ENCODE data around the gene CLDN14.
"Not testable (repeated sequence)": the region's sequence is repeated elsewhere in the genome, so short reads cannot be mapped to it uniquely, and the experiment has no call there.

The CLDN14 gene

DNA sequence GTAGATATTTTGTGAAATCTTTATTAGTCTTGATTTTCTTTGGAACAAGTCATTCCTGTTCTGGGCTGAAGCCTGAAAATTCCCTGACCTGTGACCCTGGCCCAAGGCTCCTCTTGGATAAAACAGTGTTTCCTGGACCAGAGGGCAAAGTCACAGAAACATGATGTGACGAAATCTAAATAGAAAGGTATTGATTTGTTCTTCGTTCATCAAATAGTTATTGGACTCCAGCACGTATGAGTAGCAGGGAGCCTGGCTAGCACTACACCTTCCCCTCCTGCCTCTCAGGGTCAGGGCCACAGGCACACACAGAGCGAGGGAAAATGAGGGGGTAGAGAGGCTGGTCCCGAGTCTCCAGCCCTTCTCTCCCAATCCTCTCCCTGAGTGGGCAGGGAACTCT is 1.7 kb upstream of the CLDN14 start:
- no peak for DNase-seq (ENCODE audit: extremely low spot score)
- ChIA-PET CTCF (no interaction called here), POLR2A (no interaction called here)
- TF ChIP-seq SP1 (IDR thresholded peaks at IDR 0.05) (no peak), NFRKB (IDR thresholded peaks at IDR 0.05) (no peak)

DNA sequence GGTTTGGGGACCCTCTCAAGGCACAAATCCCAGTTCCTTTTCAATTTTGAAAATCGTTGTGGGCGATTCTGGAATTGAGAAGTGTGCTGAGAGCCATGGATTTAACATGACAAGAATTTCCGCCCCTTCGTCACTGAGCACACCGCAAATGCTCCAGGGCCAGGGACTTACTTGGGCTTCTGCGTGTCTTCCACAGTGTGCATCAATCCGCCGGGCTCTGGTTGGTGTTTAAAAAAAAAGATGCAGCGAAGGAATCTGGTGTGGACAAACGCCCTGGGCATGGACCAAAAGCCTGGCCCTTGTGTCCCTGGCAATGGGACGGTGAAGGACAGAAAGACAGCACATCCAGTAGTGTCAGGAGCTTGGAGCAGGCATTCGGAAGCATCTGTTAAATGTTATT is 696 bp upstream of the CLDN14 start:
- DNase-seq (ENCODE audit: extremely low spot score): no peak
- no peak for TF ChIP-seq SUZ12 (IDR thresholded peaks at IDR 0.05)
- TF ChIP-seq FOXK2 (IDR thresholded peaks at IDR 0.05): no peak
- no peak for TF ChIP-seq ARNT (IDR thresholded peaks at IDR 0.05)
- TF ChIP-seq ELF4 (IDR thresholded peaks at IDR 0.05): no peak
- TF ChIP-seq NFRKB (IDR thresholded peaks at IDR 0.05): no peak
- TF ChIP-seq ZNF384 (IDR thresholded peaks at IDR 0.05): no peak
- no peak for TF ChIP-seq BHLHE40 (IDR thresholded peaks at IDR 0.05; ENCODE audit: borderline replicate concordance)
- TF ChIP-seq L3MBTL2 (conservative IDR thresholded peaks at IDR 0.05): no peak
- CTCF ChIA-PET: no interaction called here
- POLR2A ChIA-PET: no interaction called here

DNA sequence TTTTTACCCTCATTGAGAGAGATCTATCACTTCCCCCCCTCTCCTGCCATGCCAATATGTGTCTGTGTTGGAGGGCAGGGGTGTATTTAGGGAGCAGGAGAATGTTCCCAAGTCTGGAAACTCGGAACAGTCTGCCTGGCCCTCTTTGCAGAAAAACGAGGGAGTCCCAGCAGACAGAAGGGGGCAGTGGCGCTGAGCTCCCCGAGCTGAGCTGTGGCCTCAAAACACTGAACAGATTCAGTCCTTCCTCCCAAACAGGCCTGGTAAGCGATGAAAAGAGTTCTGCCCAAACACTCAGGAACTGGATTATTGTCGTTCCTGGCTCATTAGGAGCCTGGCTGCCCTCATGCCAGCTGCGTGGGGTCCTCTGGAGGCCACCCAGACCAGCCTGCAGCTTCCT is 981 bp downstream of the CLDN14 start:
- DNase-seq (ENCODE audit: extremely low spot score): no peak
- CTCF ChIA-PET: interaction anchor here (0.8 kb wide), 1 partner anchor 26 kb away, joined by 4 read pairs; no protein-coding TSS in a partner anchor
- TF ChIP-seq NFRKB (IDR thresholded peaks at IDR 0.05): no peak
- no peak for TF ChIP-seq ARNT (IDR thresholded peaks at IDR 0.05)
- TF ChIP-seq FOXA1 (IDR thresholded peaks at IDR 0.05): no peak
- TF ChIP-seq ELF4 (IDR thresholded peaks at IDR 0.05): no peak
- TF ChIP-seq SUZ12 (IDR thresholded peaks at IDR 0.05): no peak
- TF ChIP-seq PKNOX1 (IDR thresholded peaks at IDR 0.05): no peak
- TF ChIP-seq HDGF (IDR thresholded peaks at IDR 0.05; ENCODE audit: borderline replicate concordance): no peak
- no peak for TF ChIP-seq BHLHE40 (IDR thresholded peaks at IDR 0.05; ENCODE audit: borderline replicate concordance)
- TF ChIP-seq L3MBTL2 (conservative IDR thresholded peaks at IDR 0.05): no peak
- TF ChIP-seq SP1 (IDR thresholded peaks at IDR 0.05): no peak
- no peak for TF ChIP-seq LEF1 (IDR thresholded peaks at IDR 0.05; ENCODE audit: borderline replicate concordance)
- no peak for TF ChIP-seq TARDBP (IDR thresholded peaks at IDR 0.05)
- TF ChIP-seq CTBP1 (IDR thresholded peaks at IDR 0.05; ENCODE audit: borderline replicate concordance): no peak
- TF ChIP-seq FOXK2 (IDR thresholded peaks at IDR 0.05): no peak
- no peak for TF ChIP-seq ZNF384 (IDR thresholded peaks at IDR 0.05)
- no peak for TF ChIP-seq FOXM1 (IDR thresholded peaks at IDR 0.05; ENCODE audit: borderline replicate concordance)
- POLR2A ChIA-PET: no interaction called here

DNA sequence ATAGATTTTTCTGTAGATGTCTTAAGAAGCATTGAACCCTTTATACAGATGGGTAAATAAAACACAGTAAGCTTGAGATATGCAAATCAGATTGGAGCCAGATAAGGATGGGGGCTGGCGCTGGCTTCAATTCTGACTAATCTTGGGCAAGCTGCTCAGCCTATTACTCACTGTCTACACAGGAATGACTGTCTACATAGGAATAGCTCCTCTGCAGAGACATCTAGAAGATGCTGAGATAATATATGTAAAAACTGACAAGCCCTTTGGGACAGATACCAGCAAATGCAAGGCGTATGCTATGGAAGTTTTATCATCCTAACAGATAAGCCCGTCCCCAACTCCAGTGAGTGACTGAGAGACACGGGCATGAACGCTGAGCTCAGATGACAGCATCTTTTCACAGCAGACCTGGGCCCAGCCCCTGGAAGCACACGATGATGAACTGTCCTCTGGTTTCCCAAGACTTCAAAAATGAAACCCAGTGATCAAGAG is 1.7 kb downstream of the CLDN14 start:
- ChIA-PET CTCF (no interaction called here), POLR2A (no interaction called here)
- TF ChIP-seq FOXM1 (IDR thresholded peaks at IDR 0.05; ENCODE audit: borderline replicate concordance) (no peak), TARDBP (IDR thresholded peaks at IDR 0.05) (no peak), ELF4 (IDR thresholded peaks at IDR 0.05) (no peak), CTBP1 (IDR thresholded peaks at IDR 0.05; ENCODE audit: borderline replicate concordance) (no peak), HDGF (IDR thresholded peaks at IDR 0.05; ENCODE audit: borderline replicate concordance) (no peak), FOXA1 (IDR thresholded peaks at IDR 0.05) (no peak), PKNOX1 (IDR thresholded peaks at IDR 0.05) (no peak), L3MBTL2 (conservative IDR thresholded peaks at IDR 0.05) (no peak)
- no peak for DNase-seq (ENCODE audit: extremely low spot score)

DNA sequence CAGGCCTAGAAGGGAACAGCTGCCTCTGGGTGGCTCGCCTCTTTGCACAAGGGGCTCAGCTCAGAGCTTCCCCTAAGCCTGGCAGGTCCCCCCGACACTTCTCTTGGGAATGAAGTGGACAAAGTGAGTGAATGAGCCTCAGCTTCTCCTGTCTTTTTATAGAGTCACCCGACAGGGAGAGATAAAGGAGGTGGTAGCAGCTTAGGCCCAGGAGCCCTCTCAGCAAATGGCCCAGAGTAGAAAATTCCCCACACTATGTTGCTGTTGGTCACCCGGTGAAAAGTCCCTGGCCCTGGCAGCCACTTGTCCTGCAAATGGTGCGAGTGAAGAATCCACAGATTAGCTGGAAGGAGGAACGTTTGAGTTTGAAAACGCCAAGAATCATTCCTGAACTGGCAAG is 2.4 kb downstream of the CLDN14 start:
- TF ChIP-seq FOXM1 (IDR thresholded peaks at IDR 0.05; ENCODE audit: borderline replicate concordance): no peak
- no peak for TF ChIP-seq CTBP1 (IDR thresholded peaks at IDR 0.05; ENCODE audit: borderline replicate concordance)
- TF ChIP-seq HDGF (IDR thresholded peaks at IDR 0.05; ENCODE audit: borderline replicate concordance): no peak
- TF ChIP-seq ELF4 (IDR thresholded peaks at IDR 0.05): no peak
- TF ChIP-seq FOXK2 (IDR thresholded peaks at IDR 0.05): no peak
- no peak for TF ChIP-seq SP1 (IDR thresholded peaks at IDR 0.05)
- TF ChIP-seq FOXA1 (IDR thresholded peaks at IDR 0.05): no peak
- no peak for TF ChIP-seq BHLHE40 (IDR thresholded peaks at IDR 0.05; ENCODE audit: borderline replicate concordance)
- TF ChIP-seq ARNT (IDR thresholded peaks at IDR 0.05): no peak
- no peak for TF ChIP-seq NFRKB (IDR thresholded peaks at IDR 0.05)
- TF ChIP-seq PKNOX1 (IDR thresholded peaks at IDR 0.05): no peak
- TF ChIP-seq L3MBTL2 (conservative IDR thresholded peaks at IDR 0.05): no peak
- no peak for TF ChIP-seq TARDBP (IDR thresholded peaks at IDR 0.05)
- no peak for DNase-seq (ENCODE audit: extremely low spot score)
- CTCF ChIA-PET: interaction anchor here (0.6 kb wide), 1 partner anchor 15 kb away, joined by 4 read pairs; no protein-coding TSS in a partner anchor
- POLR2A ChIA-PET: no interaction called here

GRCh38 chr21:36477001-36477400 is 2.9 kb downstream of the CLDN14 start:
- CTCF ChIA-PET: interaction anchor here (0.6 kb wide), 1 partner anchor 14 kb away, joined by 4 read pairs; no protein-coding TSS in a partner anchor

GRCh38 chr21:36476541-36476940 is 3.4 kb downstream of the CLDN14 start:
- DNase-seq (ENCODE audit: extremely low spot score); CTCF ChIA-PET; POLR2A ChIA-PET: not testable (repeated sequence)

More at GRCh38 chr21:36477001-36477400, 2.9 kb downstream of the CLDN14 start:
- POLR2A ChIA-PET: no interaction called here
- TF ChIP-seq TARDBP (IDR thresholded peaks at IDR 0.05) (no peak), FOXK2 (IDR thresholded peaks at IDR 0.05) (no peak), ARNT (IDR thresholded peaks at IDR 0.05) (no peak), ELF4 (IDR thresholded peaks at IDR 0.05) (no peak), ZNF384 (IDR thresholded peaks at IDR 0.05) (no peak), FOXA1 (IDR thresholded peaks at IDR 0.05) (no peak), SP1 (IDR thresholded peaks at IDR 0.05) (no peak), CTBP1 (IDR thresholded peaks at IDR 0.05; ENCODE audit: borderline replicate concordance) (no peak), LEF1 (IDR thresholded peaks at IDR 0.05; ENCODE audit: borderline replicate concordance) (no peak), NFRKB (IDR thresholded peaks at IDR 0.05) (no peak), HDGF (IDR thresholded peaks at IDR 0.05; ENCODE audit: borderline replicate concordance) (no peak), SUZ12 (IDR thresholded peaks at IDR 0.05) (no peak), PKNOX1 (IDR thresholded peaks at IDR 0.05) (no peak), L3MBTL2 (conservative IDR thresholded peaks at IDR 0.05) (no peak), FOXM1 (IDR thresholded peaks at IDR 0.05; ENCODE audit: borderline replicate concordance) (no peak), BHLHE40 (IDR thresholded peaks at IDR 0.05; ENCODE audit: borderline replicate concordance) (no peak)
- no peak for DNase-seq (ENCODE audit: extremely low spot score)

All from HEK293T (cell line).